Stimulated activated naive CD8-positive, alpha-beta T cell treated with anti-CD3 and anti-CD28 coated beads, Interleukin-15, Interleukin-2, amounts not matched to agents 100 U/mL and 50 U/mL, for 24 hours (primary cell): Measurements from ENCODE around the gene C10orf62.

Experiments
- ATAC-seq: fragments of 150-1000 bp; cut with Tn5 transposase; one replicate; pipeline ENCODE4 v1.10.0; 2021
- DNase-seq: peaks from one replicate; pipeline ENCODE4 v3.0.0; 2021

The C10orf62 gene

DNA sequence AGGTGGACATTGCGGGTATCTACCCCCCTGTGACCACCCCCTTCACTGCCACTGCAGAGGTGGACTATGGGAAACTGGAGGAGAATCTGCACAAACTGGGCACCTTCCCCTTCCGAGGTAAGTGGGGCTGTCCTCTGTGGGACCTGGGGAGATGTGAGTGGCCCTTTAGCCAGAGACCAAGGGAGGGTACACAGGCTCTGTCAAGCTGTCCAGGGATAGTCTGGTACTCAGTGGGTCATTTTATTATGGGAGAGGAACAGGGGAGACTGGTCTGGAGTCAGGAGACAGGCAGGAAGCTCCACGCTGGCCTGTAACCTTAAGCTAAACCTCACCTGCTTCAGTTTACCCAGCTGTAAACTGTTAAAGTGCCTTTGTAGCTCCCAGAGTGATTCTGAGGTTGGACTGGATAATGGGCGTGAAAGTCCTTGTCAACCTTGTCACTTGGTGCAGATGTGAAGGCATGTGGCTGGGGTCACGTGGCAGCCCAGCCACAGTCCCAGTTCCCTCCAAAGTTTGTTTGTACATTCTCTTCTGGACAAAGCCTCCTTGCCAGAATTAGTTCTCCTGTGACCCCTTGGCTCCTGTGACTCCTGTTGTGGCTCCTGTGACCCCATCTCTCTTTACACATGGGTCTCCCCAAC lies 4.6 kb upstream of the C10orf62 start:
- ATAC-seq (no peak), DNase-seq (no peak)

DNA sequence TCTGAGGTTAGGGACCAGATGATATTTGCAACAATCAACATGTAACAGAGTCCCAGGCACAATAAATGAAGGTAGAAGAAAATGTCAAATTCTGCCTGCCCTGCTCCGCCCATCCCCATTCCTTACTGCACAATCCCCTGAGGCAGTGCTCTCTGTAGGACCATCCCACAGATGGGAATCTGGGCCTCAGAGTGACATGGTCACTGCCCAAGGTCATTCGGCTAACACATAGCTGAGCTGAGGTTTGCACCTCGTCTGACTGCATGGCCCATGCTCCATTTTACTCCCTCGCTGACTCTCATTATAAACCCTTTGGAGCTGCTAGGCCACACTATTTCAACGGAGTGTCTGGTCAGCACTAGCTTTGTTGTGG lies 4.1 kb upstream of the C10orf62 start:
- ATAC-seq, result no peak
- DNase-seq, result no peak

DNA sequence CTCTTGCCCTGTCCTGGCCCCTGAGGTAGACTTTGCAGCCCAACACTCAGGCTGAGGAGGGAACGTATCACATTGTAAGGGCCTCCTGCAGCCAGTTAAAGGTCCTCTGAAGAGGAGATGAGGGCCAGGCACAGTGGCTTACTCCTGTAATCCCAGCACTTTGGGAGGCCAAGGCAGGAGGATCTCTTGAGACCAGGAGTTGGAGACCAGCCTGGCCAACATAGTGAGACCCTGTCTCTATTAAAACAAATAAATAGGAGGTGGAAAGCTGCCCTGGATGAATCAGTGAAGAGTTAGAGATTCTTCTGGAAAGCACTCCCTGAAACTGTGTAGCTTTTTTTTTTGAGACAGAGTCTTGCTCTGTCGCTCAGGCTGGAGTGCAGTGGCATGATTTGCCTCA lies 2.3 kb upstream of the C10orf62 start:
- ATAC-seq (no peak), DNase-seq (no peak)

DNA sequence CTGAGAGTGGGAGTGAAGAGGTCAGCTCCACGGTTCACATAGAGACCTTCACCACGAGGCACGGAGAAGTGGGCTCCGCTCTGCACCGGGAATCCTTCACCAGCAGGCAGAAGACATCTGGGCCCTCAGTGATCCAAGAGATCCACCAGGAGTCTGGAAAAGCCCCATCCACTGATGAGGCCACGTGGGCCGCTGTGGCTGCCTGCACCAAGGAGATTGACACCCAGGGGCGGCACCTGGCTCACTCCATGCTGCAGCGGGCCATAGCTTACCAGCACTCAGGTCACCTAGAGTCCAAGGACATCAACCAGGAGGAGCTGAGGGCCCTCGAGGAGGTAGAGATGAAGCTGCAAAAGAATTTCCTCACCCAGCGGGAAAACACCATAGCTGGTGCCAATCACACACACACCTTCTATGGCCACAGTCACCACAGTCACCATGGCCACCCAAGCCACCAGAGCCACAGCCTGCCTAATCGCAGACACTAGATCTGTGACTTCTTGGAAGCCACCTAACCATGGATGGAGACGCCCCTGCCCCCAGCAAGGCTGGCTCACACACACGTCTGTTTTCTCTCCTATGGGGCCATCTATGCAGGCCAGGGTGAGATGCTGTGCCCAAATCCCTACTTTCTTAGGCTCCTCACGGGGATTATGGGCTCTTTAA lies 694 bp downstream of the C10orf62 start:
- DNase-seq (peak; percentile 10), ATAC-seq (peak; percentile 34)

DNA sequence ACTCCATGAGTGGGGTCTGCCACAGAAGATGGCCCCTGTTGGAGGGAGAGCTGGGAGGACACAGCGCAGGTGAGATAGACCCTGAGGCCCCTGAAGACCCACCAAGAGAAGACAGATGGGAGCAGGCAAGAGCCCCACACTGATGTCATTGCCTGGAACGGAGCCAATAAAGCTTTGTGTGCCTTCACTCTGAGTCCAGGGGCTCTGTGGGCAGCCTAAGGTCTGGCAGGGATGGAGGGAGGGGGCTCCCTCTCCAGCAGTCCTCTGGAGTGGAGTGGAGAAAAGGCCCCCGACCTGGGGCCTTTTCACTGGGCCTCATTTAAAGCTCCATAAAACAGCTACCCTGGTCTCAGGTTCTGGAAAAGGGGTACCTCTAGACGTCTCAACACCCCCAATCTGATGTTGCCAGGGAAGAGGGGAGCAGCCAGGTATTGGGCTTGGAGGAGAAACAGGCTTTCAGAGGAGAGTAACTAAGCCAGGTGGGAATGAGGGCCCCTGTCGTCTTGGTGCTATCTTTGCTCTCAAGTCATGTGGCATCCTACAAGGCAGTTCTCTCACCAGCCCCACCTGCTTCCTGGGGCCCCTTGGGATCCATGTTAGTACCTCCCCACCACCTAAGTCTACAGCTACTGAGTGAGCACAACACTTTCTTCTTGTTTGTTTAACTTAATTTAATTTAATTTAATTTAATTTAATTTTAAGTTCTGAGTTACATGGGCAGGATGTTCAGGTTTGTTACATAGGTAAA lies 1.4 kb downstream of the C10orf62 start:
- ATAC-seq (no peak), DNase-seq (no peak)

DNA sequence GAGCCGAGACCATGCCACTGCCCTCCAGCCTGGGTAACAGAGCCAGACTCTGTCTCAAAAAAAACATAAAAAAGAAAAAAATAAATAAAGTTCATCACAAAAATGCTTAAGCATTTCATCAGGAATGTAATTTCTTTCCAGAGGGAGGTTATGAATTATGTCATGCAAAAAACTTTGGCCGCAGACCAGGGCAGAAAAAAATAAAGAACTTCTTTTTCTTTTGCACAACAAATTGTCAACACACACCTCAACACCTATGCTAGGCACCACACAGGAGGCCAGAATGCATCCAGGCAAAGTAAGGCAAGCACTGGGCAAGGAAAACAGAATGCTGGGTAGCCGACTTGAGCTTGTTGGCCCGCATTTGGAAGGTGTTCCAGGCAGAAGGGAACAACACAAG lies 3.9 kb downstream of the C10orf62 start:
- DNase-seq, result no peak
- ATAC-seq, result no peak

DNA sequence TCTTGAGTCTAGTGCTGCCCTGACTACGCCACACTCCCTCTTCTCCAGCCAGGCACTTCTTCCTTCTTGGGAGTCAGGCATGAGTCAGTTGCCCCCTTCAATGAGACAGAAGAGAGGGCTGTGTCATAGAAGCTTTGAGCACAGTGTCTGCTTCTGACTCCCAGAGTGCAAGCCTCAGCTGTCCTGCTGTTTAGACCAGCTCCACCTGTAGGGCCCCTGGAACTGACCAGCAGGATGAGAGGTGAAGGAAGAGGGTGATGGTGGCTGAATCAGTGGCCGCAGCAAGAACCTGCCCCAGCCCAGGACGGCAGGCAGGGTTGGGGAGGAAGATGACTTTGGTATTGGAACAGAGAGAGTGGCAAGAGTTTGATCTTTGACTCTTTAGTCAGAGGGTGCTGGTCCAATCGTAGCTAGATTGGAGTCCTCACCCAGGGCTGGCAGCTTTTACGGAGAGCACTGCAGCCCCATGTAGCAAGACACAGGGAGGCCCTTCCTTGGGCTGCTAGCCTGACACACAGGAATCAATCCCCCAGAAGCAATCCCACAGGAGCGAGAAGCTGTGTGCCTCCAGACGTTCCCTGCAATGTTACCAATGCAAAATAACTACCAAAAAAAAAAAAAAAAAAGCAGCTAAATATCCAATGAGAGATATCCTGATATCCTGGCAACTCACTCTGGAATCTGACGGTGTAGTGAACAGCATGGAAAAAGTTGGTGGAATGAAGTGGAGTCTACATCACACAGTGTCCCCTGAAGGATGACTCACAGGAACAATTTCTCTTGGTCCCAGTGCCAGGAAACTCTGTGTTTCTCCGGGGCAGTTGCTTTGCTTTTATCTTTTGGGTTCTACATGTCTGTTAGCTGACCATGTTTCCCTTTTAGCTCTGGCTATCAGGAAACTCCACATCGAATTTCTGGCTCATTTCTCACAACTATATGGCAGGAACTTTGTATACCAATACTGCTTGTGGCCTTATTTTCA lies 6.9 kb downstream of the C10orf62 start:
- DNase-seq (no peak), ATAC-seq (no peak)

DNA sequence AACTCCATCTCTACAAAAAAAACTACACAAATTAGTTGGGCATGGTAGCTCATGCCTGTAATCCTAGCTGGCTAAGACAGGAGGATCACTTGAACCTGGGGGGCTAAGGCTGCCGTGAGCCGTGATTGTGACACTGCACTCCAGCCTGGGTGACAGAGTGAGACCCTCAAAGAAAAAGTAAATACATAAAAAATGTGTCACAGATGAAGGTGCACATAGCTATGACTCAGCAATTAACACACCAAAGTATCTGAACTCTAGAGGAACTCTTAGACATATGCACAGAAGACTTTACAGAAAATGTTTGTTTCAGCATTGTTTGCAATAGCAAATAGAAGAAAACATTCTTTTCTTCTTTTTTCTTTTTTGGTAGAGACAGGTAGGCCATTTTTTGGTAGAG lies 8.3 kb downstream of the C10orf62 start:
- ATAC-seq (no peak), DNase-seq (no peak)

DNA sequence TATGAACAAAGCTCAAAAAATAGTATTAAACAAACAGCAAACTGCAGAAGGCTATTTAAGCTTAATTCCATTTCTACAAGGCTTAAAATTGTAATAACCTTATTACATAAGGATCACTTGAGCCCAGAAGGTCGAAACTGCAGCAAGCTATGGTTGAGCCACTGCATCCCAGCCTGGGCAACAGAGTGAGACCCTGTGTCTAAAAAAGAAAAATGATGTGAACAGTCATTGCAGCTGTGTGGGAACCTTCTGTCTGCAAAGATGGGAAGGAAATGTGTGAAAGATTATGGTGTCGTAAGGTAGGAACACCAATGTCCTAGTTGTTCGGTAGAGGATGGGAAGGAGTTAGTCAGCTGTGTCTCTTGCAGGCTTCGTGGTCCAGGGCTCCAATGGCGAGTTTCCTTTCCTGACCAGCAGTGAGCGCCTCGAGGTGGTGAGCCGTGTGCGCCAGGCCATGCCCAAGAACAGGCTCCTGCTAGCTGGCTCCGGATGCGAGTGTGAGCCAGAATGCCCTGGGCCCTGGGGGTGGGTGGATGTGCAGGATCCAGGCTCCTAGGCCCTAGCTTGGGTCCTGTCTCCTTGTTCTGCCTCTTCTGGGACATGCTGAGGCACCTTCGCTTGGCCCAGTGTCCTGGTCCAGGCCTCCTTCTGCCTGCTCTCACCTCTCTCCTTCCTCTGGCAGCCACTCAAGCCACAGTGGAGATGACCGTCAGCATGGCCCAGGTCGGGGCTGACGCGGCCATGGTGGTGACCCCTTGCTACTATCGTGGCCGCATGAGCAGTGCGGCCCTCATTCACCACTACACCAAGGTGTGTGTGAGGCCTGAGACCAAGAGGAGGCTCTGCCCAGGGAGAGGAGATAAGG lies 9.1 kb downstream of the C10orf62 start:
- DNase-seq, result no peak
- ATAC-seq, result no peak

DNA sequence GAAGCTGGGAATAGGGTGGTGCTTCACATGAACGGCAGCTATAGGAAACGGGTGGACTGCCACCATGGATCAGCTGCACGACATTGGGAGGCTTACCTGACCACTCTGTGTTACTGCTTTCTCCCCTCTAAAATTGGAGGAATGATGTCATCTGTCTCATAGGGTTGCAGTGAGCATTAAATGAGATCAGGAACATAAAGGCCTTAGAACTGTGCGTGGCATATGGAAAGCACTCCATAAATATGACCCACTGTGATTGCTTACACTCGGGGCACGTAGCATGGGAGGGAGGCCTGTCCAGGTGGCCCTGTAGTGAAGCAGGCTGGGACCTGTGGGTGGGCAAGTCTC lies 9.7 kb downstream of the C10orf62 start:
- no peak for DNase-seq
- no peak for ATAC-seq

DNA sequence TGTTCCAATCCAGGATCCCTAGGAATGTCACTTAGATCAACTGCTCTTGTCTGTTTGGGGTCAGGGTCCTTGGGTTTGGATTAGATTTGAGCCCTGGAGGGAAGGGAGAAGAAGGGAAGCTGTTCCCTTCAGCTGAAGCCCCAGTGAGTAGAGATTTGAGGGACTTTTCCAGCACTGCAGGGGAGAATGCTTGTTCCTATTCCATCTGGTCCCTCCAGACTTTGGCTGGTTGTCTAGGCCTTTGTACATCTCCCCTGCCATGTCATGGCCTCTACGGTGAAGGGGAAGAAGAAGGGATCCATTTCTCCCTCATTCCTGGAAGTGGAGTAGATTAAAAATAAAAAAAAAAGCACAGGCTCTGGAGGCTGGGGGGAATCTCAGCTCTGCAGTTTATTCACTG lies 11.1 kb downstream of the C10orf62 start:
- ATAC-seq (no peak), DNase-seq (no peak)

DNA sequence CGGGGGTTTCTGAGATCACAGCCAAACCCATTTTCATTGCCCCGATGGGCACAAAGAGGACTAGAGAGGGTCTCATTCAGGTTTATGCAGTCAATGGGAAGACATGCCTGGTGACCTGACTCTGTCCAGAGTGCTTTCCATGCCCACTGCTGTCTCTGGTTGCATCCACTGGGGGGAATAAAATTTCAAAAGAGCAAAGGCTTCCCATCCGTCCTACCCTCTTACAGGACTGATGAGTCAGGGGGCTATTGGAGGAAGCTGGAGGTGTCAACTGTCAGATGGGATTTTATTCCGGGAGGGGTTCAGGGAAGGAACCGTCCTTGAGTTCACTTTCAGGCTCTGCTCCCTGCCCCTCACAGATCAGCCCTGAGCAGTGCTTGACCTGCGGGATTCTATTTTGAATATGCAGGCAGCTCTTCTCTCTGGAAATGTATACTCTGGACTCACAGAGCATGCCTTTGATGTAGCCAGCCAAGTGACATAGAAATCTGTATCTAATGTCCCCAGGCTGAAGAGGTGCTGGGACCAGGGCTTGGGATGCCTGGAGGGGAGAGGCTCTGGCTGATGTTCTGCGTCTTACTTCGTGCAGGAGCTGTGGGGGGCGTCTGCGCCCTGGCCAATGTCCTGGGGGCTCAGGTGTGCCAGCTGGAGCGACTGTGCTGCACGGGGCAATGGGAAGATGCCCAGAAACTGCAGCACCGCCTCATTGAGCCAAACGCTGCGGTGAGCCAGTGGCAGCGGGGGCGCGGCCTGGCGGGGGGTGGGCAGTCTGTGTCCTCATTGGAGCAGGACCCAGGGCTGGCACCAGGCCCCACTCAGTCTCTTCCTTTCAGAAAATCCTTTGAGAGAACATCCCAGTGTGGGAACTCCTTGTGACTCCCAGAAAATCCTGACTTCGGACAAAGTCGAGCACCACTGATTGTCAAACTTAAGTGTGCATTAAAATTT lies 12.0 kb downstream of the C10orf62 start:
- DNase-seq, result no peak
- ATAC-seq, result no peak

DNA sequence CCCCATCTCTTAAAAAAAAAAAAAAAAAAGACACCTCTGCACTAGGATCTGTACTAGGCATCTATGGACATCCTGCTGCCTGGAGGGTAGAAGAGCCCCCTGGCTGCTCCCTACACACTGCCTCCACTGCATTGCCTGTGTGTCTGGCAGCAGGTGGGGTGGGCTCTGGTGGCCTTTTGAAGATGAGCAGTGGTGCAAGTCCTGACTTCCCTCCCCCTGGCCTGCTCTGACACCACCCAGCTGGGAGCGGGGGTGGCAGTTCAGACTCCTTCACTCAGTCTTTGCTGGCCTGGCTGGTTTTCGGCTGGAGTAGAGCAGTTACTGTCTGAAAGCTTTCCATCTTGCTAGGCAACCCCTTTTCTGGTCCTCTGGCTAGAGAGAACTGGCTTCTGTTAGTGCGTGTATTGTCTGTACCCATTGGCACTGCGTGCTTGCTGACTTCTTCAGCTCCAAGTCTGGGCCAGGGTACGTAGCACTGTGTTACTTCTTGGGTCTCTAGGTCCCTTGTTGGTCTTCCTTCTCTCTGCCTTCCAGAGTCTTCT lies 17.6 kb downstream of the C10orf62 start:
- DNase-seq (no peak), ATAC-seq (no peak)

DNA sequence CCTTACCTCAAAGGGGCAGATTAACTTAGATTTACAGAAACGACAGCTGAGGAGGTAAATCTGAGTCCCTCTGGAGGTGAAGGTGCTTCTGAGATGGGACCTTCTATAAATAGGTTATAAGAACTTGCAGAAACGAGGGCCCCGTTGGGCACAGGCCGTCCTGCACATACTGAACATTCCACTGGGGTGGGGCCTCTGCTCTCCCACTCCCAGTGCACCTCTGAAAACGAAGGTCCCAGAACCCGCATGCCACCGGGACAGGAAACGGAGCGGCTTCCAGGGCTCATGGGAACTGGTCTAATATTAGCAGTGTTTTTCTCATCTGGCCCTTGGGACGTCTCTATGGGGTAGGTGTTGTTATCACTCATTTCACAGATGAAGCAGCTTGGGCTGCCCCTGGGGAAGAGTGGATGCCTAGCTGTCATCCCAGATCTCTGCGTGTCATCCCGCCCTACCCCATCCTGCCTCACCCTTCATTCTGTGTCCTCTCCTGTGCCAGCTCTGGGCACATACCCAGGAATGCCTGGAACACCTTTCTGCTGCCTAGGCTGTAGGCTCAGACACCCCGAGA lies 19.6 kb downstream of the C10orf62 start:
- DNase-seq (no peak), ATAC-seq (no peak)

DNA sequence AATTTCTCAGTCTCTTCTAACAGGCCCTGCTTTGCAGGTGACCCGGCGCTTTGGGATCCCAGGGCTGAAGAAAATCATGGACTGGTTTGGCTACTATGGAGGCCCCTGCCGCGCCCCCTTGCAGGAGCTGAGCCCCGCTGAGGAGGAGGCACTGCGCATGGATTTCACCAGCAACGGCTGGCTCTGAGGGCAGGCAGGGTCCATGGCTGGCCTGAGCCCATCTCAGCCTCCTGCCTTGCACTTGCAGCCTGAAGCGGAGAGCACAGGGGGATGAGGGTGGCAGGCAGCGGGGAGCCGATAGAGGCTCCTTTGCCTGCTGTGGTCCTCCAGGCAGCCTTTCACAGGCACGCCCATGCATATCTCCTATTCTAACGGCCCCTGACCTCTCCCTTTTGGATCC lies 22.0 kb downstream of the C10orf62 start:
- ATAC-seq, result no peak
- DNase-seq, result no peak

DNA sequence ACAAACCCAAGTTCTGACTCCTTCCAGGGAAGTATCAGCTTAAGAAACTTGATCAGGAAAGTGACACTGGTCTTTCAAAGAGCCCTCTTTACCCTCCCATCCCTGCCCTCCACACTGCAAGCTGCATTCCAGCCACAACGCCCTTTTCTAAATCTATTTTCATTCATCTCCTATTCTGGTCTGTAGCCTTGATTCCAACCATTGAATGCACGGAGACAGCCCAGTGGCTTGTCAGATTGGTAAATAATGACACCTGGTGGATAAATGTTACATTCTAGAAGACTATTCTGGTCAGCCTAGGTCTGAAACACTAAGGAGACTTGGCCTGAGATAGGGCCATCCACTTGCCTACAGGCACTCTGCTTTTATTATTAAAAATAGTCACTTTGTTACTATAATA lies 22.9 kb downstream of the C10orf62 start:
- DNase-seq, result no peak
- ATAC-seq, result no peak

DNA sequence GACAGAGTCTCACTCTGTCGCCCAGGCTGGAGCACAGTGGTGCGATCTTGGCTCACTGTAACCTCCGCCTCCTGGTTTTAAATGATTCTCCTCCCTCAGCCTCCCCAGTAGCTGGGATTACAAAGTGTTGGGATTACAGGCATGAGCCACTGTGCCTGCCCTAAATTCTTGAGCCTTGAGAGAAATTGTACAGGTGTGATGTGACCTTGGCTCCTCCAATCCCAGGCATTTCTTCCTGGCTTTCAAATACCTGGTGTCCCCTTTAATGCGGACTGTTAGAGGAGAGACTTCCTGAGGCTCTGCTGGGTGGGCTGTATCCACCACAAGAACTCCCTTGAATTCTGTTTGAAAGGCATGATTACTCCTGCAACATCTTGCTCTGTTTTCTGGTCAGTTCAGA lies 28.8 kb downstream of the C10orf62 start:
- ATAC-seq (no peak), DNase-seq (no peak)

DNA sequence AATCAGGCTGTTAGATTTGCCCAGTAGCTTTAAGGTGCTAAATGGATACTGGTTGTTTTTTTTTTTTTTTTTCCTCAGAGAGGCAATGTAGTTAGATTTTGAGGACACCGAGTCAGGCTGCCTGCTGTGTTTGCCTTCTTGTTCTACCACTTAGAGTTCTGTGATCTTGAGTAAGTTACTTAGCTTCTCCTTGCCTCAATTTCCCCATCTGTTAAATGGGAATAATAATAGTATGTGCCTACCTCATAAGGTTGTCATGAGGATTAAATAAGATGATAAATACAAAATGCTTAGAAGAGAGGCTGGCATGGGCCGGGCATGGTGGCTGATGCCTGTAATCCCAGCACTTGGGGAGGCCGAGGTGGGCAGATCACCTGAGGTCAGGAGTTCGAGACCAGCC lies 29.2 kb downstream of the C10orf62 start:
- no peak for DNase-seq
- no peak for ATAC-seq

DNA sequence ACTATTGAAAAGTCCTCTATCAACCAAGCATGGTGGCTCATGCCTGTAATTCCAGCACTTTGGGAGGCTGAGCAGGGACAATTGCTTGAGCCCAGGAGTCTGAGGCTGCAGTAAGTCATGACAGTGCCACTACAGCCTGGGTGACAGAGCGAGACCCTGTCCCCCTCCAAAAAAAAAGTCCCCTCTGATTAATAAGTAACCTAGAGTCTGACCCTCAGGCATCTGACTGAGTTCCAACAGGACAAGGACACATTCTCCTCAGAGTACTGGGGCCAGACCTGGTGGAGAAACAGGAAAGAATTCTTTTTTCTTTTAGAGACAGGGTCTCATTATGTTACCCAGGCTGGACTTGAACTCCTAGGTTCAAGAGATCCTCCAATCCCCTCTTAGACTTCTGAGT lies 33.8 kb downstream of the C10orf62 start:
- ATAC-seq (no peak), DNase-seq (no peak)

DNA sequence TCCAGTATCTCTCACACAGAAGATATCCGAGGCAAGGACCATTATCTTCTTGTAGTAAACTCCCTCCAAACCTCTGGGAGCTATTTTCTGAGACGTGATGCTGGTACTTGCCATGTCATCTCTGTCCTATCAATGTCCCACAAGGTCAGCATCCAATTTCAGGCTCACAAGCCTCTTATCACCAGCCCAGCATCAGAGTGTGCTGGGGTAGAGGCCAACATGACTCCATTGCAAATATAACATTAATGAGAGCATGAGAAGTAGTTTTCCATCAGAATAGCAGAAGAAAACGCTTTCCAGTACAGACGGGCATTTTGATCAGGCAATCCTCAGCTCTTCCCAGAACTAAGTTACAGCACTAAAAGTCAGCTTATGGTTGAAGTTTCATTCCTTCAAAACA lies 38.2 kb downstream of the C10orf62 start:
- DNase-seq (no peak), ATAC-seq (no peak)
